Glutamatergic neuron (in vitro differentiated cells): ENCODE data around the gene CD109. TPM values are rescaled to one million over a fixed set of nuclear protein-coding genes. Genes with fewer than 3 reads are reported as not detected.

Experiments
- DNase-seq: peaks from one replicate; pipeline ENCODE4 v3.0.0; 2022
- H3K27ac Mint-ChIP-seq: one replicate; pipeline ENCODE4 v1.8.0; 2020; ENCODE audit warnings: mild to moderate bottlenecking, mixed read lengths, inconsistent platforms; ENCODE audit not compliant: unreplicated experiment
- H3K27me3 Mint-ChIP-seq: one replicate; pipeline ENCODE4 v1.8.0; 2020; ENCODE audit warnings: mild to moderate bottlenecking, moderate library complexity, mixed read lengths, inconsistent platforms; ENCODE audit not compliant: unreplicated experiment
- H3K36me3 Mint-ChIP-seq: one replicate; pipeline ENCODE4 v1.8.0; 2020; ENCODE audit warnings: mild to moderate bottlenecking, mixed read lengths, inconsistent platforms; ENCODE audit not compliant: unreplicated experiment
- H3K4me1 Mint-ChIP-seq: one replicate; pipeline ENCODE4 v1.8.0; 2020; ENCODE audit warnings: mild to moderate bottlenecking, low read depth, mixed read lengths, inconsistent platforms; ENCODE audit not compliant: unreplicated experiment
- H3K4me3 Mint-ChIP-seq: one replicate; pipeline ENCODE4 v1.8.0; 2020; ENCODE audit warnings: mild to moderate bottlenecking, mixed read lengths, inconsistent platforms; ENCODE audit not compliant: unreplicated experiment
- H3K9me3 Mint-ChIP-seq: one replicate; pipeline ENCODE4 v1.8.0; 2020; ENCODE audit warnings: mild to moderate bottlenecking, moderate library complexity, mixed read lengths, inconsistent platforms; ENCODE audit not compliant: unreplicated experiment
- CTCF ChIP-seq: fragments of 200-600 bp; sonication (generic); IDR thresholded peaks from one replicate; pipeline ENCODE4 v1.5.0; 2021; ENCODE audit not compliant: partially characterized antibody, unreplicated experiment
- total RNA-seq: library from RNA; stranded (reverse); fragmentation: NEBNext Ultra II Directional; extraction: Animal tissue kit (Norgen Biotek cat#: 25700); gene quantifications from one replicate; pipeline ENCODE4 v1.2.1, GENCODE V29; 2021; ENCODE audit not compliant: unreplicated experiment

The CD109 gene
- total RNA-seq, 1 donor from 2014 or later: 0.49 TPM

- Mint-ChIP-seq H3K9me3 (peaks cover 4% of the 10 kb centered on the region), H3K36me3 (no peaks in the 10 kb centered on the region), H3K27ac (no peak overlapping the region), H3K27me3 (no peaks in the 10 kb centered on the region), H3K4me1 (peaks cover 2% of the 10 kb centered on the region), H3K4me3 (no peak overlapping the region)
- TF ChIP-seq CTCF: no peak
- no peak for DNase-seq
Observed at GRCh38 chr6:73699676-73700459, 3.9 kb downstream of the CD109 start.

GRCh38 chr6:73702444-73702843, 6.4 kb downstream of the CD109 start:
- DNase-seq: no peak
- Mint-ChIP-seq H3K36me3 (no peaks in the 10 kb centered on the region), H3K27me3 (no peaks in the 10 kb centered on the region), H3K4me1 (no peaks in the 10 kb centered on the region), H3K4me3 (no peak overlapping the region), H3K9me3 (no peaks in the 10 kb centered on the region), H3K27ac (no peak overlapping the region)
- no peak for TF ChIP-seq CTCF

GRCh38 chr6:73703466-73703865, 7.5 kb downstream of the CD109 start:
- Mint-ChIP-seq H3K4me1 (no peaks in the 10 kb centered on the region), H3K9me3 (no peaks in the 10 kb centered on the region), H3K27ac (no peak overlapping the region), H3K27me3 (no peaks in the 10 kb centered on the region), H3K4me3 (no peak overlapping the region), H3K36me3 (no peaks in the 10 kb centered on the region)
- no peak for TF ChIP-seq CTCF
- DNase-seq: no peak

GRCh38 chr6:73704260-73704659, 8.3 kb downstream of the CD109 start:
- DNase-seq: no peak
- Mint-ChIP-seq H3K9me3 (no peaks in the 10 kb centered on the region), H3K4me1 (no peaks in the 10 kb centered on the region), H3K27me3 (no peaks in the 10 kb centered on the region), H3K36me3 (no peaks in the 10 kb centered on the region), H3K4me3 (no peak overlapping the region), H3K27ac (no peak overlapping the region)
- no peak for TF ChIP-seq CTCF

GRCh38 chr6:73704798-73705197, 8.8 kb downstream of the CD109 start:
- no peak for TF ChIP-seq CTCF
- no peak overlapping the region for H3K4me3 Mint-ChIP-seq
- H3K4me1 Mint-ChIP-seq: no peaks in the 10 kb centered on the region
- no peaks in the 10 kb centered on the region for H3K9me3 Mint-ChIP-seq
- H3K36me3 Mint-ChIP-seq: no peaks in the 10 kb centered on the region
- H3K27me3 Mint-ChIP-seq: no peaks in the 10 kb centered on the region
- no peak for DNase-seq
- no peak overlapping the region for H3K27ac Mint-ChIP-seq
